SH-SY5Y (cell line): Measurements from ENCODE around the gene NHS.

Source experiments
- GATA2 ChIP-seq: IDR thresholded peaks from 2 replicates; pipeline ENCODE4 v1.6.1; 2011; ENCODE audit warnings: mild to moderate bottlenecking, low read depth, low read length
- GATA3 ChIP-seq: IDR thresholded peaks from 2 replicates; pipeline ENCODE4 v1.6.1; 2011; ENCODE audit warnings: low read depth, mild to moderate bottlenecking, low read length, moderate library complexity

GRCh38 chrX:17501746-17502145, 126.7 kb downstream of the NHS start:
- TF ChIP-seq GATA3 = no peak
- no peak for TF ChIP-seq GATA2
